ENCODE data around the gene CPED1.

The CPED1 gene

GRCh38 chr7:121337398-121337797, 348.9 kb downstream of the CPED1 start:
- DNase-seq (ENCODE audit: low spot score in 2 of 2), result no peak
- no peaks in the 10 kb centered on the region for H3K9me3 Mint-ChIP-seq
- no peak overlapping the region for H3K4me3 Mint-ChIP-seq
- H3K27ac Mint-ChIP-seq, result no peak overlapping the region
- ATAC-seq, result no peak
- no peaks in the 10 kb centered on the region for H3K4me1 Mint-ChIP-seq
- peaks cover 25% of the 10 kb centered on the region for H3K36me3 Mint-ChIP-seq

GRCh38 chr7:121339082-121339481, 350.6 kb downstream of the CPED1 start:
- ATAC-seq, result peak; percentile 46
- peaks cover 38% of the 10 kb centered on the region for H3K36me3 Mint-ChIP-seq

GRCh38 chr7:121341933-121342332, 353.4 kb downstream of the CPED1 start:
- H3K27ac Mint-ChIP-seq, result peak overlapping the region; percentile 52
- DNase-seq (ENCODE audit: low spot score in 2 of 2) (no peak), ATAC-seq (no peak)
- H3K4me1 Mint-ChIP-seq, result peaks cover 6% of the 10 kb centered on the region
- peaks cover 50% of the 10 kb centered on the region for H3K36me3 Mint-ChIP-seq
- no peaks in the 10 kb centered on the region for H3K9me3 Mint-ChIP-seq
- no peak overlapping the region for H3K4me3 Mint-ChIP-seq

More at GRCh38 chr7:121339082-121339481, 350.6 kb downstream of the CPED1 start:
- H3K4me3 Mint-ChIP-seq, result no peak overlapping the region
- H3K4me1 Mint-ChIP-seq, result no peaks in the 10 kb centered on the region
- no peaks in the 10 kb centered on the region for H3K9me3 Mint-ChIP-seq
- H3K27ac Mint-ChIP-seq, result no peak overlapping the region
- DNase-seq (ENCODE audit: low spot score in 2 of 2), result no peak

GRCh38 chr7:121342631-121343030, 354.1 kb downstream of the CPED1 start:
- peaks cover 57% of the 10 kb centered on the region for H3K36me3 Mint-ChIP-seq
- no peak overlapping the region for H3K4me3 Mint-ChIP-seq
- peak overlapping the region; percentile 52 for H3K27ac Mint-ChIP-seq
- H3K4me1 Mint-ChIP-seq, result peaks cover 6% of the 10 kb centered on the region
- no peaks in the 10 kb centered on the region for H3K9me3 Mint-ChIP-seq
- ATAC-seq (no peak), DNase-seq (ENCODE audit: low spot score in 2 of 2) (no peak)

GRCh38 chr7:121343302-121343701, 354.8 kb downstream of the CPED1 start:
- ATAC-seq (no peak), DNase-seq (ENCODE audit: low spot score in 2 of 2) (no peak)
- H3K36me3 Mint-ChIP-seq, result peaks cover 64% of the 10 kb centered on the region
- H3K9me3 Mint-ChIP-seq, result no peaks in the 10 kb centered on the region
- peaks cover 6% of the 10 kb centered on the region for H3K4me1 Mint-ChIP-seq
- no peak overlapping the region for H3K4me3 Mint-ChIP-seq
- H3K27ac Mint-ChIP-seq, result no peak overlapping the region

- H3K27ac Mint-ChIP-seq, result no peak overlapping the region
- ATAC-seq, result no peak
- H3K4me3 Mint-ChIP-seq, result no peak overlapping the region
- H3K36me3 Mint-ChIP-seq, result peaks cover 63% of the 10 kb centered on the region
- DNase-seq (ENCODE audit: low spot score in 2 of 2), result no peak
- H3K4me1 Mint-ChIP-seq, result peaks cover 6% of the 10 kb centered on the region
- no peaks in the 10 kb centered on the region for H3K9me3 Mint-ChIP-seq
Measured at GRCh38 chr7:121344093-121344492, 355.6 kb downstream of the CPED1 start.

- no peak for ATAC-seq
Measured at GRCh38 chr7:121344497-121344896, 356.0 kb downstream of the CPED1 start.

More at GRCh38 chr7:121344497-121344896, 356.0 kb downstream of the CPED1 start:
- Mint-ChIP-seq H3K27ac (no peak overlapping the region), H3K4me1 (peaks cover 6% of the 10 kb centered on the region), H3K9me3 (no peaks in the 10 kb centered on the region), H3K36me3 (peaks cover 59% of the 10 kb centered on the region), H3K4me3 (no peak overlapping the region)
- DNase-seq (ENCODE audit: low spot score in 2 of 2), result no peak

Measured in stimulated activated effector memory CD8-positive, alpha-beta T cell treated with anti-CD3 and anti-CD28 coated beads, Interleukin-12 subunit alpha, Interleukin-12 subunit beta, amount 100 ng/mL, for 72 hours (primary cell).